GM12878 (cell line): ENCODE measurements around the gene SERTAD2. TPM values are rescaled to one million over a fixed set of nuclear protein-coding genes. Genes with fewer than 3 reads are reported as not detected.

Experiments used
- ATAC-seq: fragments of 200-7000 bp; cut with Tn5 transposase; 3 replicates; pipeline ENCODE4 v1.9.1; 2020; ENCODE audit warnings: mild to moderate bottlenecking, moderate library complexity
- BruUV-seq: library from RNA; stranded (reverse); fragments of 400-500 nt; replicated peaks from 2 replicates; lab custom pipeline; 2021; lab: Mats Ljungman, UMichigan
- CTCF ChIA-PET: fragments of 300-600 bp; sonication (Branson Sonifier 250); formaldehyde crosslinking; extraction: SDS; loops from one replicate; lab custom pipeline; 2021; ENCODE audit warnings: inconsistent platforms; lab: Yijun Ruan, JAX
- POLR2A ChIA-PET: fragments of 350-600 bp; formaldehyde crosslinking; extraction: SDS; loops from one replicate; lab custom pipeline; 2021; ENCODE audit warnings: inconsistent platforms; lab: Charles Lee
- RAD21 ChIA-PET: fragments of 300-600 bp; sonication (Branson Sonifier 250); formaldehyde crosslinking; loops from one replicate; lab custom pipeline; 2023; ENCODE audit warnings: antibody characterized with exemption; ENCODE audit not compliant: unreplicated experiment; lab: Charles Lee
- SMC1A ChIA-PET: fragments of 300-600 bp; sonication (Branson Sonifier 250); formaldehyde crosslinking; loops from one replicate; lab custom pipeline; 2023; ENCODE audit not compliant: unreplicated experiment, uncharacterized antibody; lab: Charles Lee
- DNase-seq: peaks from one replicate; pipeline ENCODE4 v3.0.0-alpha.2; 2011; ENCODE audit warnings: low read depth, low spot score
- FAIRE-seq: peaks from 3 replicates; lab custom pipeline; 2011; peaks lifted over from hg19 to GRCh38; lab: Jason Lieb, UNC
- H2AFZ ChIP-seq: 2 replicates; pipeline ENCODE4 v1.6.0; 2011; ENCODE audit warnings: low read depth, low read length, control low read depth; ENCODE audit not compliant: control insufficient read depth
- H3K27ac ChIP-seq: 2 replicates; pipeline ENCODE4 v1.5.1; 2011; ENCODE audit warnings: control low read depth; ENCODE audit not compliant: control insufficient read depth, insufficient read depth
- H3K27me3 ChIP-seq, 2 experiments: replicated peaks in 1 of 2; 2 replicates each; pipeline versions ENCODE4 v1.6.0 to v1.6.1; 2011; ENCODE audit warnings: low read length in 1 of 2; ENCODE audit not compliant: control insufficient read depth in 2 of 2, insufficient read depth in 2 of 2
- H3K36me3 ChIP-seq, 2 experiments: 2 replicates each; pipeline ENCODE4 v1.5.1; 2011; ENCODE audit warnings: low read length in 1 of 2; ENCODE audit not compliant: control insufficient read depth in 2 of 2, insufficient read depth in 2 of 2
- H3K4me1 ChIP-seq: 2 replicates; pipeline ENCODE4 v1.6.1; 2011; ENCODE audit warnings: mild to moderate bottlenecking, low read length, moderate library complexity, mixed read lengths; ENCODE audit not compliant: control insufficient read depth, insufficient read depth
- H3K4me2 ChIP-seq: 2 replicates; pipeline ENCODE4 v1.6.0; 2011; ENCODE audit warnings: control low read depth; ENCODE audit not compliant: control insufficient read depth, insufficient read depth
- H3K4me3 ChIP-seq: fragments of 200-600 bp; sonication (generic); 2 replicates; pipeline ENCODE4 v1.5.1; 2016
- H3K79me2 ChIP-seq: 2 replicates; pipeline ENCODE4 v1.6.0; 2011; ENCODE audit warnings: low read length; ENCODE audit not compliant: control insufficient read depth, insufficient read depth
- H3K9ac ChIP-seq: 2 replicates; pipeline ENCODE4 v1.8.0; 2011; ENCODE audit warnings: low read length, control low read depth, mixed read lengths; ENCODE audit not compliant: control insufficient read depth, insufficient read depth
- H3K9me3 ChIP-seq: replicated peaks from 3 replicates; pipeline ENCODE4 v1.5.1; 2011; ENCODE audit warnings: mild to moderate bottlenecking, low read length; ENCODE audit not compliant: control insufficient read depth, insufficient read depth
- H4K20me1 ChIP-seq: 2 replicates; pipeline ENCODE4 v1.6.0; 2011; ENCODE audit not compliant: control insufficient read depth, insufficient read depth
- ASH2L ChIP-seq: fragments of 300-600, 200-600 bp; sonication (generic); IDR thresholded peaks from 2 replicates; pipeline ENCODE4 v1.6.1; 2017; ENCODE audit warnings: low read depth, mild to moderate bottlenecking, borderline replicate concordance
- CHD1 ChIP-seq: IDR thresholded peaks from 2 replicates; pipeline ENCODE4 v1.6.1; 2012; ENCODE audit warnings: low read depth, low read length, improper control_type of control experiment
- IKZF1 ChIP-seq: fragments of 450-650 bp; conservative IDR thresholded peaks from 2 replicates; pipeline ENCODE4 v1.6.1; 2017; ENCODE audit warnings: antibody characterized with exemption, mild to moderate bottlenecking
- MXI1 ChIP-seq: fragments of 150-350 bp; IDR thresholded peaks from 2 replicates; pipeline ENCODE4 v1.6.1; 2011; ENCODE audit warnings: low read depth, mild to moderate bottlenecking, inconsistent platforms, low read length, improper control_type of control experiment
- ZNF384 ChIP-seq: IDR thresholded peaks from 2 replicates; pipeline ENCODE4 v1.6.1; 2012; ENCODE audit warnings: low read depth, mild to moderate bottlenecking, low read length, improper control_type of control experiment, borderline replicate concordance
- WGBS: methylation state at CpG from one replicate; pipeline ENCODE4 v1.1.6; 2016; ENCODE audit warnings: low lambda C conversion rate; ENCODE audit not compliant: insufficient replicate concordance, insufficient coverage; ENCODE audit errors: missing lambda C conversion rate; 5-methylcytosine and 5-hydroxymethylcytosine counted together
- in situ Hi-C: fragments of 300-500 bp; cut with MboI; formaldehyde crosslinking; loops from 9 replicates; pipeline ENCODE4 v1.14.3; 2018; ENCODE audit warnings: mixed read lengths
- intact Hi-C: fragments of 100-400 bp; cut with micrococcal nuclease; formaldehyde crosslinking; loops from one replicate; pipeline ENCODE4 v1.14.2; 2022; ENCODE audit not compliant: unreplicated experiment
- polyA plus RNA-seq, 11 experiments: library from polyadenylated mRNA; depleted of rRNA in 4 of 11; unstranded in 6 of 11; stranded (reverse) in 5 of 11; fragments of >200 nt; fragmentation: Nextera tagmentation in 4 of 11; fragmentation: Illumina TruSeq in 1 of 11; extraction: Ambion mirVana in 4 of 11; extraction: Trizol in 1 of 11; gene quantifications; 1 replicate in 1 of 11; 2 replicates in 10 of 11; pipeline versions ENCODE4 v1.2.1 to v1.2.3, GENCODE V29; 2011 to 2016; ENCODE audit warnings: inconsistent platforms in 2 of 11, missing spikeins in 2 of 11, low read depth in 1 of 11
- total RNA-seq, 4 experiments: library from RNA; depleted of rRNA in 3 of 4; stranded (reverse); fragments of >200 nt in 3 of 4; fragmentation: Illumina TruSeq in 1 of 4; extraction: Trizol in 1 of 4; gene quantifications; 2 replicates each; pipeline versions ENCODE4 v1.2.1 to v1.2.3, GENCODE V29; 2013 to 2021
- TF ChIP-seq, protein P1 (sequence below): IDR thresholded peaks from 2 replicates; pipeline ENCODE4 v1.6.1; 2012; ENCODE audit warnings: improper control_type of control experiment, low read depth, low read length; ENCODE audit not compliant: insufficient replicate concordance

Gene SERTAD2
- total and polyA plus RNA-seq, 10 of the 15 experiments (the other 5 are each of a cell fraction or from before 2014, with no cell fraction given): 7.9 to 28.7 (median 20.1) TPM

- ChIA-PET SMC1A (interaction anchor here (0.6 to 33.0 kb wide), 35 partner anchors 7 to 511 kb away, joined by 3 to 945 read pairs (median 7); partner anchors contain the start of gene AFTPH), CTCF (interaction anchor here (0.6 to 14.2 kb wide), 30 partner anchors 7 to 480 kb away, joined by 3 to 154 read pairs (median 6); partner anchors contain the start of gene AFTPH), RAD21 (interaction anchor here (0.5 to 15.4 kb wide), 30 partner anchors 7 to 520 kb away, joined by 3 to 514 read pairs (median 12); partner anchors contain the start of genes AFTPH and CEP68), POLR2A (interaction anchor here (0.8 to 11.4 kb wide), 20 partner anchors 11 to 633 kb away, joined by 3 to 195 read pairs (median 6); no protein-coding TSS in a partner anchor)
- Histone ChIP-seq H3K4me1 (peaks cover 33% of the 10 kb centered on the region), H3K4me3 (peak overlapping the region; percentile 95), H3K79me2 (peaks cover 93% of the 10 kb centered on the region), H3K36me3 (no peaks in the 10 kb centered on the region), H3K9me3 (no peaks in the 10 kb centered on the region), H2AFZ (no peak overlapping the region), H3K27ac (peak overlapping the region; percentile 77), H3K9ac (peak overlapping the region; percentile 85), H3K4me2 (peak overlapping the region; percentile 78), H4K20me1 (0 out of 2 replicates have a peak, but pooled peaks cover 4% of the 10 kb centered on the region), H3K27me3 (no peaks in the 10 kb centered on the region)
- no peak for ATAC-seq
- 0 out of 2 replicates have a peak, but pooled peaks have one; percentile 3 for TF ChIP-seq MXI1
- no peak for TF ChIP-seq ASH2L
- 14% methylated on average over 4 of the region's 4 CpGs for WGBS
- in situ Hi-C loops (no loop called here), intact Hi-C loops (loop anchor here (5.0 kb wide), 2 partner anchors 266 to 336 kb away; partner anchors contain the start of gene SLC1A4)
- BruUV-seq: no TSS peak
- no peak for DNase-seq
- no peak for FAIRE-seq
Measured at GRCh38 chr2:64651590-64651989, 2.1 kb downstream of the SERTAD2 start.

DNA sequence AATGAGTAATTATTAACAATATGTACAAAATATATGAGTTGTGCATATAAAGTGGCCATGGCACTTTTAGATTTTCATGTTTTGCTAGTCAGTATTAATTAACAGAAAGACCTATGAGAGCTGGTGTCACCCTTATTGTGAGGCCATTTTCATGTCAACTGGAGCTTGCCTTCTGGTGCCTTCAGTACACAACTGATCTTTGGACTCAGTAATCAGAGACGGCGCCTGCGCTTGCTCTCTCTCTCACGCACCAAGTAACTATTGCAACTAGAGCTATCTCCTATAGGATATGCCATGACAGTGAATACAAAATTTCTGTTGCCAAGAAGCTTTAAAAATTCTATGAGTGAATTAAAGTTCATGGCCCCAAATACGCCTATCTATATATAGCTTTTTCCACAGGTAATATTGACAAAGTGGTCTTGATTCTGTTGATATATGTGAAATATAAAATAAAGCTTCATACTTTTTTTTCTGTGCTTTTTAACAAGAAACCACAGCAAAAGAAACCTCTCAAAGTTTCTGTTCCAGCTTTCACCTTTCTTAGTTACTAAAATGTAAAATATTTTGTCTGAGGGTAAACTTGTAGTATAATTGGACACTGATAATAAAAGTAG, 2.9 kb downstream of the SERTAD2 start:
- ChIA-PET CTCF (interaction anchor here (0.6 to 14.2 kb wide), 27 partner anchors 6 to 399 kb away, joined by 3 to 154 read pairs (median 7); partner anchors contain the start of gene AFTPH), SMC1A (interaction anchor here (0.6 to 33.0 kb wide), 38 partner anchors 6 to 510 kb away, joined by 3 to 945 read pairs (median 6); partner anchors contain the start of gene AFTPH), POLR2A (interaction anchor here (0.6 to 11.4 kb wide), 18 partner anchors 8 to 282 kb away, joined by 3 to 195 read pairs (median 14); partner anchors contain the start of gene AFTPH), RAD21 (interaction anchor here (0.7 to 15.4 kb wide), 30 partner anchors 6 to 519 kb away, joined by 3 to 514 read pairs (median 12); partner anchors contain the start of genes AFTPH and CEP68)
- no TSS peak for BruUV-seq
- Histone ChIP-seq H3K27me3 (no peaks in the 10 kb centered on the region), H3K79me2 (peaks cover 98% of the 10 kb centered on the region), H3K9ac (peak overlapping the region; percentile 85), H2AFZ (no peak overlapping the region), H3K4me1 (peaks cover 26% of the 10 kb centered on the region), H4K20me1 (0 out of 2 replicates have a peak, but pooled peaks cover 4% of the 10 kb centered on the region), H3K9me3 (no peaks in the 10 kb centered on the region), H3K36me3 (no peaks in the 10 kb centered on the region), H3K27ac (peak overlapping the region; percentile 77), H3K4me3 (peak overlapping the region; percentile 95), H3K4me2 (peak overlapping the region; percentile 78)
- FAIRE-seq (no peak), ATAC-seq (peak; percentile 13), DNase-seq (no peak)
- intact Hi-C loops (loop anchor here (5.0 kb wide), 2 partner anchors 266 to 336 kb away; partner anchors contain the start of gene SLC1A4), in situ Hi-C loops (no loop called here)
- 7% methylated on average over 5 of the region's 5 CpGs for WGBS
- TF ChIP-seq IKZF1 (0 out of 2 replicates have a peak, but pooled peaks have one; percentile 21), CHD1 (peak; percentile 31; the same call in 1 of the 2 replicates), ZNF384 (no peak)
- TF ChIP-seq, protein P1, sequence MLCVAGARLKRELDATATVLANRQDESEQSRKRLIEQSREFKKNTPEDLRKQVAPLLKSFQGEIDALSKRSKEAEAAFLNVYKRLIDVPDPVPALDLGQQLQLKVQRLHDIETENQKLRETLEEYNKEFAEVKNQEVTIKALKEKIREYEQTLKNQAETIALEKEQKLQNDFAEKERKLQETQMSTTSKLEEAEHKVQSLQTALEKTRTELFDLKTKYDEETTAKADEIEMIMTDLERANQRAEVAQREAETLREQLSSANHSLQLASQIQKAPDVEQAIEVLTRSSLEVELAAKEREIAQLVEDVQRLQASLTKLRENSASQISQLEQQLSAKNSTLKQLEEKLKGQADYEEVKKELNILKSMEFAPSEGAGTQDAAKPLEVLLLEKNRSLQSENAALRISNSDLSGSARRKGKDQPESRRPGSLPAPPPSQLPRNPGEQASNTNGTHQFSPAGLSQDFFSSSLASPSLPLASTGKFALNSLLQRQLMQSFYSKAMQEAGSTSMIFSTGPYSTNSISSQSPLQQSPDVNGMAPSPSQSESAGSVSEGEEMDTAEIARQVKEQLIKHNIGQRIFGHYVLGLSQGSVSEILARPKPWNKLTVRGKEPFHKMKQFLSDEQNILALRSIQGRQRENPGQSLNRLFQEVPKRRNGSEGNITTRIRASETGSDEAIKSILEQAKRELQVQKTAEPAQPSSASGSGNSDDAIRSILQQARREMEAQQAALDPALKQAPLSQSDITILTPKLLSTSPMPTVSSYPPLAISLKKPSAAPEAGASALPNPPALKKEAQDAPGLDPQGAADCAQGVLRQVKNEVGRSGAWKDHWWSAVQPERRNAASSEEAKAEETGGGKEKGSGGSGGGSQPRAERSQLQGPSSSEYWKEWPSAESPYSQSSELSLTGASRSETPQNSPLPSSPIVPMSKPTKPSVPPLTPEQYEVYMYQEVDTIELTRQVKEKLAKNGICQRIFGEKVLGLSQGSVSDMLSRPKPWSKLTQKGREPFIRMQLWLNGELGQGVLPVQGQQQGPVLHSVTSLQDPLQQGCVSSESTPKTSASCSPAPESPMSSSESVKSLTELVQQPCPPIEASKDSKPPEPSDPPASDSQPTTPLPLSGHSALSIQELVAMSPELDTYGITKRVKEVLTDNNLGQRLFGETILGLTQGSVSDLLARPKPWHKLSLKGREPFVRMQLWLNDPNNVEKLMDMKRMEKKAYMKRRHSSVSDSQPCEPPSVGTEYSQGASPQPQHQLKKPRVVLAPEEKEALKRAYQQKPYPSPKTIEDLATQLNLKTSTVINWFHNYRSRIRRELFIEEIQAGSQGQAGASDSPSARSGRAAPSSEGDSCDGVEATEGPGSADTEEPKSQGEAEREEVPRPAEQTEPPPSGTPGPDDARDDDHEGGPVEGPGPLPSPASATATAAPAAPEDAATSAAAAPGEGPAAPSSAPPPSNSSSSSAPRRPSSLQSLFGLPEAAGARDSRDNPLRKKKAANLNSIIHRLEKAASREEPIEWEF: no peak
